ENCODE results near the gene TMEM175. TPM values are rescaled to one million over a fixed set of nuclear protein-coding genes. Genes with fewer than 3 reads are reported as not detected.

The TMEM175 gene
- total and polyA plus RNA-seq, 9 donors, result 10.6 to 28.4 (median 21.2) TPM

- no peaks in the 10 kb centered on the region for H3K27me3 ChIP-seq
- no peaks in the 10 kb centered on the region for H3K9me3 ChIP-seq
- H3K36me3 ChIP-seq, result no peaks in the 10 kb centered on the region
- H3K4me1 ChIP-seq (ENCODE audit: insufficient read depth), result no peaks in the 10 kb centered on the region
- H3K4me3 ChIP-seq, result no peak overlapping the region
- WGBS, 3 donors, result 85 to 90% (median 90%) methylated on average over 26 of the region's 26 CpGs
- no peak for DNase-seq
- intact Hi-C loops (cut with DNase I), result no loop called here
- TF ChIP-seq EP300 (IDR thresholded peaks at IDR 0.05), result no peak
- TF ChIP-seq CTCF (IDR thresholded peaks at IDR 0.05), result no peak
- TF ChIP-seq POLR2A (IDR thresholded peaks at IDR 0.05), result no peak
- H3K27ac ChIP-seq, result no peak overlapping the region
Observed at GRCh38 chr4:900073-900472, 32.2 kb upstream of the TMEM175 start.

GRCh38 chr4:900721-901120, 31.5 kb upstream of the TMEM175 start:
- no peak overlapping the region for H3K27ac ChIP-seq
- 88 to 90% (median 90%) methylated on average over 6 of the region's 6 CpGs for WGBS, 3 donors
- H3K36me3 ChIP-seq, result no peaks in the 10 kb centered on the region
- no peak overlapping the region for H3K4me3 ChIP-seq
- H3K27me3 ChIP-seq, result no peaks in the 10 kb centered on the region
- H3K4me1 ChIP-seq (ENCODE audit: insufficient read depth), result no peaks in the 10 kb centered on the region
- intact Hi-C loops (cut with DNase I), result loop anchor here in 1 of 4 donors (1.0 kb wide), 1 partner anchor 22 kb away; no protein-coding TSS in a partner anchor
- no peaks in the 10 kb centered on the region for H3K9me3 ChIP-seq
- TF ChIP-seq POLR2A (IDR thresholded peaks at IDR 0.05), result no peak
- no peak for TF ChIP-seq CTCF (IDR thresholded peaks at IDR 0.05)
- TF ChIP-seq EP300 (IDR thresholded peaks at IDR 0.05), result no peak
- no peak for DNase-seq

- Histone ChIP-seq H3K4me1 (ENCODE audit: insufficient read depth) (no peaks in the 10 kb centered on the region), H3K27ac (no peak overlapping the region), H3K9me3 (no peaks in the 10 kb centered on the region), H3K36me3 (no peaks in the 10 kb centered on the region), H3K27me3 (no peaks in the 10 kb centered on the region), H3K4me3 (no peak overlapping the region)
- no peak for DNase-seq
- 55 to 68% (median 57%) methylated on average over 28 of the region's 28 CpGs for WGBS, 3 donors
- intact Hi-C loops (cut with DNase I), result loop anchor here in 1 of 4 donors (1.0 kb wide), 1 partner anchor 23 kb away; no protein-coding TSS in a partner anchor
- TF ChIP-seq EP300 (IDR thresholded peaks at IDR 0.05) (no peak), CTCF (IDR thresholded peaks at IDR 0.05) (no peak), POLR2A (IDR thresholded peaks at IDR 0.05) (no peak)
Observed at GRCh38 chr4:901192-901910, 30.9 kb upstream of the TMEM175 start.

- Histone ChIP-seq H3K9me3 (no peaks in the 10 kb centered on the region), H3K27me3 (no peaks in the 10 kb centered on the region), H3K36me3 (no peaks in the 10 kb centered on the region), H3K4me3 (no peak overlapping the region), H3K4me1 (ENCODE audit: insufficient read depth) (no peaks in the 10 kb centered on the region), H3K27ac (no peak overlapping the region)
- 86 to 88% (median 88%) methylated on average over 42 of the region's 42 CpGs for WGBS, 3 donors
- intact Hi-C loops (cut with DNase I), result no loop called here
- TF ChIP-seq CTCF (IDR thresholded peaks at IDR 0.05) (no peak), POLR2A (IDR thresholded peaks at IDR 0.05) (no peak), EP300 (IDR thresholded peaks at IDR 0.05) (no peak)
- DNase-seq, result no peak
Observed at GRCh38 chr4:903066-904046, 28.9 kb upstream of the TMEM175 start.
